Heart left ventricle (tissue), 16 donors: ENCODE data around the gene RPUSD2. TPM values are rescaled to one million over a fixed set of nuclear protein-coding genes. Genes with fewer than 3 reads are reported as not detected.

Source experiments
- ATAC-seq, 4 donors: fragments of 200-7000 bp; cut with Tn5 transposase; one replicate each; pipeline ENCODE4 v1.9.1; 2020 to 2022; ENCODE audit warnings: moderate library complexity in 4 of 4, mild to moderate bottlenecking in 3 of 4, moderate number of reproducible peaks in 1 of 4
- DNase-seq, 5 donors: peaks; one replicate each; pipeline ENCODE4 v3.0.0-alpha.2; 2020
- H3K27ac ChIP-seq, 12 donors: fragments of 200-600 bp; sonication (generic) in 4 of 12; one replicate each; pipeline versions ENCODE4 v1.5.0 to v1.8.0; 2016 to 2022; ENCODE audit warnings: mild to moderate bottlenecking in 2 of 12
- H3K27me3 ChIP-seq, 9 donors: fragments of 200-600 bp; sonication (generic) in 2 of 9; one replicate each; pipeline versions ENCODE4 v1.5.1 to v1.8.0; 2016 to 2022; ENCODE audit warnings: mild to moderate bottlenecking in 3 of 9
- H3K36me3 ChIP-seq, 9 donors: fragments of 200-600 bp; sonication (generic) in 2 of 9; one replicate each; pipeline versions ENCODE4 v1.5.0 to v1.8.0; 2018 to 2022; ENCODE audit warnings: mild to moderate bottlenecking in 2 of 9
- H3K4me1 ChIP-seq, 12 donors: fragments of 200-600 bp; sonication (generic) in 4 of 12; one replicate each; pipeline versions ENCODE4 v1.5.0 to v1.8.0; 2016 to 2022; ENCODE audit warnings: mild to moderate bottlenecking in 3 of 12
- H3K4me3 ChIP-seq, 12 donors: fragments of 200-600 bp; sonication (generic) in 4 of 12; one replicate each; pipeline versions ENCODE4 v1.5.0 to v1.8.0; 2017 to 2022; ENCODE audit warnings: mild to moderate bottlenecking in 9 of 12, moderate library complexity in 4 of 12
- H3K9me3 ChIP-seq, 12 donors: fragments of 200-600 bp; sonication (generic) in 4 of 12; one replicate each; pipeline versions ENCODE4 v1.5.0 to v1.8.0; 2016 to 2022; ENCODE audit warnings: mild to moderate bottlenecking in 1 of 12
- CTCF ChIP-seq, 12 donors: fragments of 200-600 bp; sonication (generic) in 4 of 12; IDR thresholded peaks; one replicate each; pipeline versions ENCODE4 v1.5.0 to v1.8.0; 2018 to 2022; ENCODE audit warnings: antibody characterized with exemption in 12 of 12, mild to moderate bottlenecking in 5 of 12
- POLR2A ChIP-seq, 2 donors: fragments of 450-650 bp; IDR thresholded peaks; one replicate each; pipeline ENCODE4 v1.6.1; 2017; ENCODE audit warnings: antibody characterized with exemption in 2 of 2, mild to moderate bottlenecking in 2 of 2, moderate library complexity in 2 of 2
- WGBS, 4 donors: extraction: QIAGEN DNeasy Blood & Tissue Kit in 2 of 4; methylation state at CpG; one replicate each; pipeline versions ENCODE4 v1.1.5 to v1.1.7; 2013 to 2018; 5-methylcytosine and 5-hydroxymethylcytosine counted together
- intact Hi-C, 10 donors: fragments of 100-400 bp; cut with DNase I; formaldehyde crosslinking; loops; one replicate each; pipeline versions ENCODE4 v1.11.1 to v1.14.2; 2022
- polyA plus RNA-seq, 2 donors: library from polyadenylated mRNA; stranded (reverse); fragments of 200-250 nt; gene quantifications; one replicate each; pipeline ENCODE4 v1.2.3, GENCODE V29; 2013
- total RNA-seq, 9 donors: library from RNA; depleted of rRNA in 2 of 9; stranded (reverse); fragments of >200 nt in 2 of 9; fragmentation: NEBNext Ultra II Directional in 3 of 9; extraction: Animal tissue kit (Norgen Biotek cat#: 25700) in 3 of 9; gene quantifications; one replicate each; pipeline versions ENCODE4 v1.1.0 to v1.2.4, GENCODE V29; 2016 to 2023
- donor health status: ischemic (EF 13 %, LVEDD 7.1; RV severe dilation, severe dysfunction).
- donor health status: healthy with polysubstance abuse.
- donor health status: DM: no; HTN: yes; CAD: no.
- donor health status: DM: no; HTN: no; CAD: no.
- donor health status: ischemic (EF 25% LVEDD 6.9; RV normal size, moderate dysfunction).
- donor health status: ischemic (EF 25% LVEDD 5.7; RV mildly dilated, moderate dysfunction).
- donor health status: healthy.
- donor health status: DM: yes; HTN: yes; CAD: no.
- donor health status: ischemic (EF 35%, LVEDD 5.7; RV mildly dilated, moderate dysfunction).
- donor health status: nonischemic (EF 11% LVEDD 7.7; RV severe dilation, severe dysfunction).
- donor health status: DM: yes; HTN: yes; CAD: no.
- donor health status: PGD.
- donor health status: ischemic (EF 29% LVEDD 5.4; RV normal size, mild dysfunction).
- donor health status: nonischemic (EF 23%, LVEDD 6.1; RV moderate dilation, normal function).

Gene RPUSD2
- total and polyA plus RNA-seq, 11 donors, result 5.8 to 11.0 (median 9.0) TPM

DNA sequence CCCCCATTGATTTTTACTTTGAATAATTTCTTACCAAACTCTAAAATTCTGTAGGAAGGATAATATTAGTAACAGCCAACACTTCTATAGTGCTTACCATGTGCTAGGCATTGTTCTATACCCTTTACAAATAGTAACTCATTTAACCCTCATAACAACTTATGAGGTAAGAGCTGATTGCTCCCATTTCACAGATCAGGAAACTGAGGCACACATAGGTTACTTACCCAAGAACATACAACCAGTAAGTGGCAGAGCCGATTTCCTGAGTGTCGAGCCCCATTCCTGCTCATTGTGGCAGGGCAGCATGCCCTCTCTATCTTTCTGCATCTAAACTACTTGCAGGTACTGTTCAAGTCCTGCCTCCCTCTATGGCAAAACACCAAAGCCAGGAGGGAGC, 13.2 kb upstream of the RPUSD2 start:
- DNase-seq, result no peak
- H3K9me3 ChIP-seq, result no peaks in the 10 kb centered on the region
- peaks cover 0 to 35% (median 16%) of the 10 kb centered on the region in 12 donors for H3K4me1 ChIP-seq
- H3K27ac ChIP-seq, result no peak overlapping the region
- H3K27me3 ChIP-seq, result no peaks in the 10 kb centered on the region
- intact Hi-C loops, result no loop called here
- no peak overlapping the region for H3K4me3 ChIP-seq
- no peak for TF ChIP-seq POLR2A (IDR thresholded peaks at IDR 0.05)
- no peak for TF ChIP-seq CTCF (IDR thresholded peaks at IDR 0.05)
- peaks cover 0 to 73% (median 35%) of the 10 kb centered on the region in 9 donors for H3K36me3 ChIP-seq
- ATAC-seq, result no peak
- WGBS, 4 donors, result 97 to 100% (median 99%) methylated on average over 2 of the region's 2 CpGs

GRCh38 chr15:40558952-40559742, 10.0 kb upstream of the RPUSD2 start:
- no peaks in the 10 kb centered on the region for H3K9me3 ChIP-seq
- H3K27me3 ChIP-seq, result no peaks in the 10 kb centered on the region
- TF ChIP-seq CTCF (IDR thresholded peaks at IDR 0.05) (no peak), POLR2A (IDR thresholded peaks at IDR 0.05) (no peak)
- peaks cover 0 to 70% (median 29%) of the 10 kb centered on the region in 9 donors for H3K36me3 ChIP-seq
- 79 to 82% (median 81%) methylated on average over 6 of the region's 6 CpGs for WGBS, 4 donors
- no peak overlapping the region for H3K27ac ChIP-seq
- H3K4me3 ChIP-seq, result no peak overlapping the region
- DNase-seq, result no peak
- intact Hi-C loops, result no loop called here
- no peak for ATAC-seq
- peaks cover 0 to 45% (median 16%) of the 10 kb centered on the region in 12 donors for H3K4me1 ChIP-seq

DNA sequence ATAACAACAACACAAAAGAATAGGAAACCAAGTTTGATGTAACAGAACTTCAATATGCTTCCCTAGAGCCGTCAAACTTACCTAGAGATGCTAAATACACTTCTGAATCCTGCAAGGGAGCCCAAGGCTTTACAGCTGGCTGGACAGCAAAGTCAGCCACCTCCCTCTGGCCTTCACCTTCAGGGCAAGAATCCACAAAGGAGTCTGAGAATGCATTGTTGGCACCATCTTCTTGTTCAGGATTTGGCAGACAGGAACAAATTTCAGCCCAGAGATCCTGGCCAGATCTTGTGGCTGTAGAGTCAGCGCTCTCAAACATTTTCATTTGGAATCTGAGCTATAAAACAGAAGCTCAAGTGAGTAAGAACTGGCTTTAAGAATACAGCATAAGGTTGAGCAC, 6.4 kb upstream of the RPUSD2 start:
- DNase-seq (no peak), ATAC-seq (no peak)
- intact Hi-C loops, result loop anchor here in 2 of 10 donors (5.0 to 10.0 kb wide), 2 partner anchors 45 to 48 kb away; no protein-coding TSS in a partner anchor
- Histone ChIP-seq H3K27me3 (no peaks in the 10 kb centered on the region), H3K36me3 (peaks cover 0 to 37% (median 8%) of the 10 kb centered on the region in 9 donors), H3K4me3 (no peak overlapping the region), H3K9me3 (no peaks in the 10 kb centered on the region), H3K4me1 (peaks cover 0 to 44% (median 15%) of the 10 kb centered on the region in 12 donors), H3K27ac (no peak overlapping the region)
- 57 to 77% (median 69%) methylated on average over 2 of the region's 2 CpGs for WGBS, 4 donors
- no peak for TF ChIP-seq CTCF (IDR thresholded peaks at IDR 0.05)
- TF ChIP-seq POLR2A (IDR thresholded peaks at IDR 0.05), result no peak

- Histone ChIP-seq H3K36me3 (peaks cover 0 to 30% (median 8%) of the 10 kb centered on the region in 9 donors), H3K27ac (no peak overlapping the region), H3K4me1 (peaks cover 0 to 40% (median 16%) of the 10 kb centered on the region in 12 donors), H3K27me3 (no peaks in the 10 kb centered on the region), H3K9me3 (no peaks in the 10 kb centered on the region), H3K4me3 (no peak overlapping the region)
- no peak for TF ChIP-seq CTCF (IDR thresholded peaks at IDR 0.05)
- TF ChIP-seq POLR2A (IDR thresholded peaks at IDR 0.05), result no peak
- intact Hi-C loops, result loop anchor here in 2 of 10 donors (5.0 to 10.0 kb wide), 2 partner anchors 46 to 49 kb away; no protein-coding TSS in a partner anchor
- DNase-seq (no peak), ATAC-seq (no peak)
These were observed 5.7 kb upstream of the RPUSD2 start for GRCh38 chr15:40563426-40563825.
